ENCODE data around the gene FANCG. TPM values are rescaled to one million over a fixed set of nuclear protein-coding genes. Genes with fewer than 3 reads are reported as not detected.

Gene FANCG
- total RNA-seq, 6 experiments from 2014 or later = 17.8 to 30.0 (median 28.3) TPM

- H3K4me3 Mint-ChIP-seq = peak within 1 kb of the TSS; percentile 98
- H3K27me3 Mint-ChIP-seq (ENCODE audit: insufficient read depth) = peaks cover 8% of the 10 kb centered on the region
- peaks cover 35% of the 10 kb centered on the region for H3K4me1 Mint-ChIP-seq (ENCODE audit: low read depth)
- H3K9me3 Mint-ChIP-seq = no peaks in the 10 kb centered on the region
- TF ChIP-seq CTCF (IDR thresholded peaks at IDR 0.05) = peak; percentile 23; the same call in 1 of the 2 replicates
- H3K27ac Mint-ChIP-seq = peak within 1 kb of the TSS; percentile 100
- H3K36me3 Mint-ChIP-seq (ENCODE audit: low read depth) = peaks cover 24% of the 10 kb centered on the region
- DNase-seq = peak; percentile 96
These were observed 23.3 kb upstream of the FANCG start, which contains the start of gene STOML2 for GRCh38 chr9:35102769-35103659. STOML2 (minus strand) TSS chr9:35103131; CDS start chr9:35103094, 37 bp downstream.

GRCh38 chr9:35102465-35102768 lies 22.7 kb upstream of the FANCG start:
- Mint-ChIP-seq H3K9me3 (no peaks in the 10 kb centered on the region), H3K27me3 (ENCODE audit: insufficient read depth) (peaks cover 8% of the 10 kb centered on the region), H3K27ac (peak overlapping the region; percentile 100), H3K4me3 (peak overlapping the region; percentile 98), H3K36me3 (ENCODE audit: low read depth) (peaks cover 24% of the 10 kb centered on the region), H3K4me1 (ENCODE audit: low read depth) (peaks cover 35% of the 10 kb centered on the region)
- no peak for TF ChIP-seq CTCF (IDR thresholded peaks at IDR 0.05)
- DNase-seq = no peak

- Mint-ChIP-seq H3K36me3 (ENCODE audit: low read depth) (peaks cover 20% of the 10 kb centered on the region), H3K4me1 (ENCODE audit: low read depth) (peaks cover 36% of the 10 kb centered on the region), H3K4me3 (no peak overlapping the region), H3K27me3 (ENCODE audit: insufficient read depth) (peaks cover 2% of the 10 kb centered on the region), H3K27ac (no peak overlapping the region), H3K9me3 (no peaks in the 10 kb centered on the region)
- no peak for DNase-seq
- TF ChIP-seq CTCF (IDR thresholded peaks at IDR 0.05) = no peak
These were observed 17.8 kb upstream of the FANCG start for GRCh38 chr9:35097573-35097972.

GRCh38 chr9:35096035-35096849 lies 16.5 kb upstream of the FANCG start, which contains the start of gene PIGO:
PIGO (minus strand) TSS chr9:35096591; CDS start chr9:35095565, 1,026 bp downstream.
- peaks cover 23% of the 10 kb centered on the region for H3K4me1 Mint-ChIP-seq (ENCODE audit: low read depth)
- TF ChIP-seq CTCF (IDR thresholded peaks at IDR 0.05) = peak; percentile 92
- H3K9me3 Mint-ChIP-seq = no peaks in the 10 kb centered on the region
- peaks cover 2% of the 10 kb centered on the region for H3K27me3 Mint-ChIP-seq (ENCODE audit: insufficient read depth)
- H3K27ac Mint-ChIP-seq = peak within 1 kb of the TSS; percentile 80
- DNase-seq = peak; percentile 71
- peak within 1 kb of the TSS; percentile 89 for H3K4me3 Mint-ChIP-seq
- H3K36me3 Mint-ChIP-seq (ENCODE audit: low read depth) = peaks cover 20% of the 10 kb centered on the region

- Mint-ChIP-seq H3K4me1 (ENCODE audit: low read depth) (peaks cover 23% of the 10 kb centered on the region), H3K9me3 (no peaks in the 10 kb centered on the region), H3K27ac (no peak overlapping the region), H3K36me3 (ENCODE audit: low read depth) (peaks cover 19% of the 10 kb centered on the region; the same call in 1 of the 2 replicates), H3K4me3 (no peak overlapping the region), H3K27me3 (ENCODE audit: insufficient read depth) (no peaks in the 10 kb centered on the region; the same call in 1 of the 2 replicates)
- TF ChIP-seq CTCF (IDR thresholded peaks at IDR 0.05) = no peak
- no peak for DNase-seq
These were observed 11.8 kb upstream of the FANCG start for GRCh38 chr9:35091536-35091935.
